Loucy (cell line): ENCODE measurements around the gene ANO7.

ENCODE experiments used
- H2AFZ ChIP-seq: fragments of 200-600 bp; sonication (generic); 2 replicates; pipeline ENCODE4 v1.6.0; 2016; ENCODE audit warnings: antibody characterized with exemption, mild to moderate bottlenecking, low read length, moderate library complexity
- H3F3A ChIP-seq: fragments of 200-600 bp; 2 replicates; pipeline ENCODE4 v1.6.0; 2016; ENCODE audit warnings: antibody characterized with exemption, low read depth, mild to moderate bottlenecking
- H3K27me3 ChIP-seq: fragments of 200-600 bp; sonication (generic); 2 replicates; pipeline ENCODE4 v1.6.1; 2014; ENCODE audit warnings: low read length, mild to moderate bottlenecking; ENCODE audit not compliant: insufficient read depth, poor library complexity, severe bottlenecking
- H3K36me3 ChIP-seq: fragments of 200-600 bp; sonication (generic); 2 replicates; pipeline ENCODE4 v1.6.1; 2016; ENCODE audit warnings: low read length; ENCODE audit not compliant: insufficient read depth
- H3K4me1 ChIP-seq: fragments of 200-600 bp; sonication (generic); 2 replicates; pipeline ENCODE4 v1.5.1; 2014; ENCODE audit warnings: low read length, mild to moderate bottlenecking; ENCODE audit not compliant: insufficient read depth, poor library complexity, severe bottlenecking
- H3K4me2 ChIP-seq: fragments of 200-600 bp; sonication (generic); 2 replicates; pipeline ENCODE4 v1.6.0; 2014; ENCODE audit warnings: antibody characterized with exemption, low read length, low read depth, mild to moderate bottlenecking; ENCODE audit not compliant: poor library complexity, severe bottlenecking
- H3K4me3 ChIP-seq: fragments of 200-600 bp; sonication (generic); 2 replicates; pipeline ENCODE4 v1.5.1; 2014; ENCODE audit warnings: low read length, mild to moderate bottlenecking, mixed read lengths; ENCODE audit not compliant: poor library complexity, severe bottlenecking
- H3K79me2 ChIP-seq: fragments of 200-600 bp; sonication (generic); 2 replicates; pipeline ENCODE4 v1.6.1; 2014; ENCODE audit warnings: low read length; ENCODE audit not compliant: insufficient read depth
- H3K9ac ChIP-seq: fragments of 200-600 bp; sonication (generic); 2 replicates; pipeline ENCODE4 v1.6.0; 2014; ENCODE audit warnings: mild to moderate bottlenecking, low read depth, low read length, moderate library complexity; ENCODE audit not compliant: poor library complexity, severe bottlenecking
- H3K9me2 ChIP-seq: fragments of 200-600 bp; sonication (generic); replicated peaks from 2 replicates; pipeline ENCODE4 v1.6.1; 2016; ENCODE audit warnings: low read depth, low read length, mixed read lengths
- H3K9me3 ChIP-seq: fragments of 200-600 bp; sonication (generic); 2 replicates; pipeline ENCODE4 v1.6.1; 2014; ENCODE audit warnings: mild to moderate bottlenecking, antibody characterized with exemption, low read length, low read depth; ENCODE audit not compliant: insufficient read depth
- H4K20me1 ChIP-seq: fragments of 200-600 bp; sonication (generic); 2 replicates; pipeline ENCODE4 v1.6.0; 2014; ENCODE audit warnings: antibody characterized with exemption, low read length, mild to moderate bottlenecking; ENCODE audit not compliant: insufficient read depth, poor library complexity, severe bottlenecking
- EZH2phosphoT487 ChIP-seq: fragments of 200-600 bp; IDR thresholded peaks from 2 replicates; pipeline ENCODE4 v1.6.1; 2018; ENCODE audit warnings: antibody characterized with exemption, mild to moderate bottlenecking, moderate library complexity, borderline replicate concordance
- TF ChIP-seq, protein P1 (sequence below): fragments of 200-600 bp; sonication (generic); conservative IDR thresholded peaks from 2 replicates; pipeline ENCODE4 v1.5.1; 2014; ENCODE audit warnings: mild to moderate bottlenecking, antibody characterized with exemption, low read length

ANO7 gene

DNA sequence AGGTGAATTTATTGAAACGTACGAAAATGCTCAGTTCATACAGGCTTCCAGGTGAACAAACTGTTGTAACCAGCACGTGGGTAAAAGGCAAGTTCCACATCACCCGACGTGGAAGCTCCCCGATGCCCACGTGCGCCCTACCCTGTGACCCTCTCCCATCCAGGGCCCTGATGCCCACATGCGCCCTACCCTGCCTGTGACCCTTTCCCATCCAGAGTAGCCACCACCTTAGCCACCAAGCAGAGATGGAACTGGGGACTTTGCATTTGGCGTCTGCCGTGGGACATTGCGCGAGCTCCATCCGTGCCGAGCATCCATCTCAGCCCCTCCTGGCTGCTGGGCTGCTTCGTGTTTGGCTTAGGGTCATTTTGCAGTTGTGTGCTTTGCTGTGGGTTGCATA lies 37.5 kb downstream of the ANO7 start:
- Histone ChIP-seq H3K36me3 (peaks cover 33% of the 10 kb centered on the region; the same call in 1 of the 2 replicates), H3K9me2 (no peaks in the 10 kb centered on the region), H3K79me2 (no peaks in the 10 kb centered on the region), H3F3A (no peaks in the 10 kb centered on the region), H3K4me1 (no peaks in the 10 kb centered on the region), H3K27me3 (no peaks in the 10 kb centered on the region), H3K9ac (no peak overlapping the region), H2AFZ (no peak overlapping the region), H3K9me3 (no peaks in the 10 kb centered on the region), H3K4me2 (no peak overlapping the region), H4K20me1 (no peaks in the 10 kb centered on the region), H3K4me3 (no peak overlapping the region)
- TF ChIP-seq, protein P1, sequence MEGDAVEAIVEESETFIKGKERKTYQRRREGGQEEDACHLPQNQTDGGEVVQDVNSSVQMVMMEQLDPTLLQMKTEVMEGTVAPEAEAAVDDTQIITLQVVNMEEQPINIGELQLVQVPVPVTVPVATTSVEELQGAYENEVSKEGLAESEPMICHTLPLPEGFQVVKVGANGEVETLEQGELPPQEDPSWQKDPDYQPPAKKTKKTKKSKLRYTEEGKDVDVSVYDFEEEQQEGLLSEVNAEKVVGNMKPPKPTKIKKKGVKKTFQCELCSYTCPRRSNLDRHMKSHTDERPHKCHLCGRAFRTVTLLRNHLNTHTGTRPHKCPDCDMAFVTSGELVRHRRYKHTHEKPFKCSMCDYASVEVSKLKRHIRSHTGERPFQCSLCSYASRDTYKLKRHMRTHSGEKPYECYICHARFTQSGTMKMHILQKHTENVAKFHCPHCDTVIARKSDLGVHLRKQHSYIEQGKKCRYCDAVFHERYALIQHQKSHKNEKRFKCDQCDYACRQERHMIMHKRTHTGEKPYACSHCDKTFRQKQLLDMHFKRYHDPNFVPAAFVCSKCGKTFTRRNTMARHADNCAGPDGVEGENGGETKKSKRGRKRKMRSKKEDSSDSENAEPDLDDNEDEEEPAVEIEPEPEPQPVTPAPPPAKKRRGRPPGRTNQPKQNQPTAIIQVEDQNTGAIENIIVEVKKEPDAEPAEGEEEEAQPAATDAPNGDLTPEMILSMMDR, result no peak
- no peak for TF ChIP-seq EZH2phosphoT487

DNA sequence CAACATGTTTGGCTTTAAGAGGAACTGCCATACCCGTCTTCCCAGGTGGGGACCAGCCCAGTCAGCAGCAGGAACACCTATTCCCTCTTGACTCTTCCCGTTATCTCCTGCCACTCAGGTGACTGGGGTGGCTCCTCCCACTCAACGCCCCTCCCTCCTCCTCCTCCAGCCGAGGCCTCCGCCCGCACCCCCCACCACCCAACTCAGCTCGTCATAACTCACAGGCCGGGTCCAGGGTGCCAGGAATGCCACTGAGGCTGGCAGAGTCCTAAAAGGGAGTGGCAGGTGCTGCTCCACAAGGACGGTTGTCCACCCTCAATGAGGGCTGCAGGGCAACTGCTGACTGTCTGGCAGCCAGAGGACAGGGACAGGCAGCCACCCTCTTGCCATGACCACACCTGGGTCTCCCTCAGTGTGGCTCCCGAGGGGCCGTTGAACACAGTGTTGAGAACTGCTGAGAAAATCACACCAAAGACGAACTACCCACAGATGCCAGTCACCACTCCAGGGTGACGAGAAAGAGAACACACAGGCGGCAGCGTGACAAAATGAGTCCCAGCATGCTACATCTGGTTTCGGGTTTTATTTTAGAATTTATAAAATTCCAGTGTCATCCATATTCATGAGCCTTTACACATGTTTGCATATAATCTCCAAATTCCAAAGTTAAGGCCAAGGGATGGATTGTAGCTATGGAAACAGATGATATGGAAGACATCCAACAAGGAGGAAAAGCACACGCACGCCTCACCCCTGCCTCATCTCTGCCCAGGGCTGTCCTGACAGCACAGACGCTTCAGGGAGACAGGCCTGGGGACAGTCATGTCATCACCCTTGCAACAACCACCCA lies 38.5 kb downstream of the ANO7 start:
- no peaks in the 10 kb centered on the region for H3K9me2 ChIP-seq
- H3K4me1 ChIP-seq, result no peaks in the 10 kb centered on the region
- H3F3A ChIP-seq, result no peaks in the 10 kb centered on the region
- H4K20me1 ChIP-seq, result no peaks in the 10 kb centered on the region
- no peak overlapping the region for H2AFZ ChIP-seq
- no peak overlapping the region for H3K4me3 ChIP-seq
- peaks cover 36% of the 10 kb centered on the region; the same call in 1 of the 2 replicates for H3K36me3 ChIP-seq
- no peaks in the 10 kb centered on the region for H3K27me3 ChIP-seq
- no peak overlapping the region for H3K9ac ChIP-seq
- H3K79me2 ChIP-seq, result no peaks in the 10 kb centered on the region
- TF ChIP-seq EZH2phosphoT487, result no peak
- no peak overlapping the region for H3K4me2 ChIP-seq
- no peaks in the 10 kb centered on the region for H3K9me3 ChIP-seq

DNA sequence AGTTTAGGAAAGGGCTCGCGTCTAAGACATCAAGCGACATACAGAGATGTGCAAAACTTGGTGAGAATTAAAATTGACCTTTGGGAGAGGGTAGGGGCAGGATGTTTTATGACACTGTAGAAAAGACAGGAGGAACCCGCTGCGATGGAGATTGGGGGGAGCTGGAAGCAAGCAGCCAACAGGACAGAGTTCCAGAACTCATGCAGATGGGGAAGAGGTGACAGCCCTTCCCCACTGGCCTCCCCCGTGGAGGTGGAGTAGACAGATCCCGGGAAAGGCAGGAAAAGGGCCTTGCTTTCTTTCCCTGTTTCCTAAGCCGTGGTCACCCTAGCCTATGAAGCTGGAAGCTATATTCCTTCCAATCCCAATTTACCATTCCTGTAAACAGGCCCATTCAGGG lies 39.1 kb downstream of the ANO7 start:
- Histone ChIP-seq H3K4me1 (no peaks in the 10 kb centered on the region), H3F3A (no peaks in the 10 kb centered on the region), H3K9me2 (no peaks in the 10 kb centered on the region), H3K79me2 (no peaks in the 10 kb centered on the region), H3K36me3 (peaks cover 36% of the 10 kb centered on the region; the same call in 1 of the 2 replicates), H3K27me3 (no peaks in the 10 kb centered on the region), H4K20me1 (no peaks in the 10 kb centered on the region), H3K4me2 (no peak overlapping the region), H3K9me3 (no peaks in the 10 kb centered on the region), H3K9ac (no peak overlapping the region), H3K4me3 (no peak overlapping the region), H2AFZ (no peak overlapping the region)
- TF ChIP-seq, protein P1, result no peak
- TF ChIP-seq EZH2phosphoT487, result no peak
